Stimulated activated CD4-positive, alpha-beta T cell treated with anti-CD3 and anti-CD28 coated beads, Interleukin-15, amount 100 ng/mL, for 24 hours (primary cell): ENCODE measurements around the gene NCCRP1.

Experiments used
- DNase-seq: peaks from one replicate; pipeline ENCODE4 v3.0.0-alpha.2; 2020

NCCRP1 gene, protein sequence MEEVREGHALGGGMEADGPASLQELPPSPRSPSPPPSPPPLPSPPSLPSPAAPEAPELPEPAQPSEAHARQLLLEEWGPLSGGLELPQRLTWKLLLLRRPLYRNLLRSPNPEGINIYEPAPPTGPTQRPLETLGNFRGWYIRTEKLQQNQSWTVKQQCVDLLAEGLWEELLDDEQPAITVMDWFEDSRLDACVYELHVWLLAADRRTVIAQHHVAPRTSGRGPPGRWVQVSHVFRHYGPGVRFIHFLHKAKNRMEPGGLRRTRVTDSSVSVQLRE

DNA sequence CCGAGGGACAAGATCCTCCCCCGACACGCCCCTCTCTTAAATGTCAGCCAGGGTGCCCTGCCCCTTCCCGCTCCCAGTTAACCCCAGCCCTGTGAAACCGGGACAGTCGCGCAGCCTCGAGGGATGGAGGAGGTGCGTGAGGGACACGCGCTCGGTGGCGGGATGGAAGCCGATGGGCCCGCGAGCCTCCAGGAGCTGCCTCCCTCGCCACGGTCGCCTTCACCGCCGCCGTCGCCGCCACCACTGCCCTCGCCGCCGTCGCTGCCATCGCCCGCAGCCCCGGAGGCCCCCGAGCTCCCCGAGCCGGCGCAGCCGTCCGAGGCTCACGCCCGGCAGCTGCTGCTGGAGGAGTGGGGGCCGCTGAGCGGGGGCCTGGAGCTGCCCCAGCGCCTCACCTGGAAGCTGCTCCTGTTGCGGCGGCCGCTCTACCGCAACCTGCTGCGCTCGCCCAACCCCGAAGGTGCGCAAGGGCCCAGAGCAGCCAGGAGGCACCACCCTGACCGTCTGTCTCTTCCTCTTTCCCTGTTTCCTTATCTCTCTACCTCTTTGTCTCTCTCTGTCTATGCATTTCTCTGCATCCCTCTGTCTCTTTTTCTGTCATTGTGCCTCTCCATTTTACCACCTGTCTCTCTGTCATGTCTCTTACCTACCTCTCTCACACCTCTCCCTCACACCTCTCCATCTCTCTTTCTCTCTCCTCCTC is at the start of gene NCCRP1:
TSS of gene NCCRP1 (plus strand) at position 105 of the 703 bp plus-strand sequence. CDS start at position 124, 19 bp downstream.
- DNase-seq: peak; percentile 12

DNA sequence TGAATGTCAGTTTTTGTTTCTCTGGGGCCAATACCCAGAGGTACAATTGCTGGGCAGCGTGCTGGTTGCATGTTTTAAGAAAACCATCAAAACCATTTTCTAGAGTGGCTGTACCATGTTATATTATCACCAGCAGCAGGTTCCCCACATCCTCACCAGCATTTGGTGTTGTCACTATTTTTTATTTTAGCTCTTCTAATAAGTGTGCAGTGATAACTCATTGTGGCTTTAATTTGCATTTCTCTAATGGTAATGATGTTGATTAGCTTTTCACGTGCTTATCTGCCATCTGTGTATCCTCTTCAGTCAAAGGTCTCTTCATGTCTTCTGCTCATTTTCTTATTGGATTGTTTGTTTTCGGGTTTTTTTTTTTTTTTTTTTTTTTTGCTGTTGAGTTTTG is 49.3 kb upstream of the NCCRP1 start:
- no peak for DNase-seq

DNA sequence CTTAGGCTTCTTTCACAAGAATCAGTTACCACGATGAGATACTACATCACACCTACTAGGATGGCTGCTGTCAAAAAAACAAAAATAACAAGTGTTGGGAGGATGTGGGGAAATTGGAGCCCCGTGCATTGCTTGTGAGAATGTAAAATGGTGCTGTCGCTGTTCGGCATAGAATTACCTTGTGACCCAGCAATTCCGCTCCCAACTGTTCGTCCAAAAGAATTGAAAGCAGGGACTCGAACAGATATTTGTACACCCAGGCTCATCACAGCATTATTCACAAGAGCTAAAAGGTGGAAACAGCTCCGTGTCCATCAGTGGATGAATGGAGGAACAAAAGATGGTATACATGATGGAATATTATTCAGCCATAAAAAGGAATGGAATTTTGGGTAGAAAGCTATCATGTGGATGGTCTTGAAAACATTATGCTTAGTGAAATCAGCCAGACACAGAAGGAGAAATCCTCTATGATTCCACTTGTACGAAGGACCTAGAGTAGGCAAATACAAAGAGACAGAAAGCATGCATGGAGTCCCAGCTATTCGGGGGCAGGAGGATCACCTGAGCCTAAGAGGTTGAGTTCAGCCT is 47.7 kb upstream of the NCCRP1 start:
- no peak for DNase-seq

DNA sequence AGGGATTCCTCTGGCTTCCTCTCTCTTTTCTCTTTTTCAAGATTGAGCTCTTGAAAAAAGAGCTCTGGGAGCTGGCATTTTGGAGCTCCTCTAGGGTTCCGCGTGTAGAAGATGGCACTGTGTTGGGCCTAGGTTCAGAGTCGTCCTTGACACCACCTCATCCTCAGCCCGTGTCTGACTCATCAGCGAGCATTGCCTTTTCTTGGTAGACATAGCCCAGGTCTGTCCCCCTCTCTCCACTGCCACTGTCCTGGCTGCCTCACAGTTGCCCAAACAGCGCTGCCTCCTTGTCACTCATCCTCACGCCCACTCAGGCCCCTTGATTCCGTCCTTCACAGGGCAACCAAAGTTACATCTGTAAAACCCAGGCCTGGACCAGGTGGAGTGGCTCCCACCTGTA is 46.5 kb upstream of the NCCRP1 start:
- DNase-seq: no peak

DNA sequence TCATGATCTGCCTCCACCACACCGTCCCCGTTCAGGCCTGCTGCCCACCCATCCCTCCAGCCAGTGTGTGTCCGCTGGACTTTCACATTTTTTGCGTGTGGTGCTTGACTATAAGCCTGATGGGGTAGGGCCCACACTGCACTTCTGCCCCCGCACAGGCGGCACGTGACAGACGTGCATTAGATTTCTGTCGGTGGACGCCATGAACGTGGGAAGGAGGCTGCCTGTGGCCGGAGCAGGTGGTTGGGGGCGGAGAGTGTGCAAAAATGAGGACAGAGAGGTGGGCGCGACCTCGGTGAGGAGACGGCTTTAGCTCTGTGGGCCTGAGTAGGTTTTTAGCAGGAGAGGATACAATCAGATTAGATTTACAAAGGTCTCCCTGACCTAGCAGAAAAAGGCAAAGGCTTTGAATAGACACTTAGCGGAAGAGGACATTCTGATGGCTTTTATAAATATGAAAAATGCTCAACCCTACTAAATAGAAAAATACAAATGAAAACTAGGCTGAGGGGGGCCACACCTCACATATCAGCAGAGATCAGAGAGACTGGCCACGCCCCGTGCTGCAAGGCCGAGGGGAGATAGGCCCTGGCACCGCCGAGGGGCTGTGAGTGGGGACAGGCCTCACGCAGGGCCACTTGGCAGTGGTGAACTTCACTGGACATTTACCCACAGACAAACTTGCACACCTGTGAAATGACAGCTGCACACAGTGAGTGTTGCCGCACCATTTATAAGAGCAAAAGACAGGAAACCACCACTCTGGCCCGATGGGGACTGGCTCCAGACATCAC is 45.8 kb upstream of the NCCRP1 start:
- no peak for DNase-seq

DNA sequence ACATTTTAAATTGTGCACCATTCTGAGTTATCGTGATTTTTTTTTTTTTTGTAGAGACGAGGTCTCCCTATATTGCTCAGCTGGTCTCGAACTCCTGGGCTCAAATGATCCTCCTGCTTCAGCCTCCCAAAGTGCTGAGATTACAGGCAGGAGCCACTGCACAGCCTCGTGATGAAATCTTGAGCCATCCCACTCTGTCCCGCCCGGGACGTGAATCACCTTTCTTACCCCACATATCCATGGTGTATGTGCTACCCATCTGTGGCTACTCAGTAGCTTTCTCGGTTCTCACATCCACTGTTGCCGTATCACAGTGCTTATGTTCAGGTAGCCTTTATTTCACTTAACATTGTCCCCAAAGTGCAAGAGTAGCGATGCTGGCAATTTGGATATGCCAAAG is 44.7 kb upstream of the NCCRP1 start:
- no peak for DNase-seq

DNA sequence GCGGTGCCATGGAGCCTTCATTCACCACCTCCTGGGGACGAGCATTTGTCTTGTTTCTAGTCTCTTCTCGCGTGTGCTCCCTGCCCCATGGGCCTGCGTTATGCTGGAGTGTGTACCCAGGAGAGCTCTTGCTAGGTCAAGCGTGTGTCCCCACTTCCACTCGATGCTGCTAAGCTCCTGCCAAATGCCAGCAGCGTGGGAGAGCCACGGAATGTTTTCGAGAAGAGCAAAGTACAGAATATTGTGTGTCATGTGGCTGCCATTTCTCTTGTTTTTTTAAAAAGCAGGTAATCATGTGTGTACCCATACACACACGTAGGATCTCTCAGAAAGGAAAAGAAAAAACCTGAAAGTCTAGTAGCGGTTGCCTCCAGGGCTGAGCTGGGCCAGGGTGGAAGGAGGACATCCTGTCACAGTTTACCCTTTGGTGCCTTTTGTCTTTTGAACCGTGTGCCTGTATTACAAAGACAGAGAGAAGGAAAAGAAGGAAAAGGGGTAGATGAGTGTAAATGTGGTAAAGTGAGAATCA is 42.6 kb upstream of the NCCRP1 start:
- no peak for DNase-seq

DNA sequence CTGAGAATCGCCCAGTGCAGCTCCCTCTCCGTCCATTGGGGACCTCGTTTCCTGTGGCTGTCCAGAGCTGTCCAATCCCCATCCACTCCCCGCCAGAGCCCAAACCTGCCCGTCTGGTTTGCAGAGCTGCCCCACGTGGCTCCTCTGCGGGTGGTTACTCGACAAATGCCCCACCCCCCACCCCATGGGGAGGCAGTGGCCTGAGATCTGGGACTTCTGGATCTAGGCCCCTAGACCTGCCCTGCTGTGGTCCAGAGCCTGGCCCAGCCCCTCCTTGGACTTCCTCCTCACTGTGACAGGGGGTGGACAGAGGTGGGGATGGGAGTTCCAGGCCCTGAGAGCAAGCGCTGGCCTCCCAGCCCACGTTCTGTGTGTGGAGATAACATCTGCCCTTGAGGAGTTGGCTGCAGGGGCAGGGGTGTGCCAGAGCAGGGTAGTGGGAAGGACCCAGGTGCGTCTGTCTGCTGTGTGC is 42.1 kb upstream of the NCCRP1 start:
- no peak for DNase-seq

DNA sequence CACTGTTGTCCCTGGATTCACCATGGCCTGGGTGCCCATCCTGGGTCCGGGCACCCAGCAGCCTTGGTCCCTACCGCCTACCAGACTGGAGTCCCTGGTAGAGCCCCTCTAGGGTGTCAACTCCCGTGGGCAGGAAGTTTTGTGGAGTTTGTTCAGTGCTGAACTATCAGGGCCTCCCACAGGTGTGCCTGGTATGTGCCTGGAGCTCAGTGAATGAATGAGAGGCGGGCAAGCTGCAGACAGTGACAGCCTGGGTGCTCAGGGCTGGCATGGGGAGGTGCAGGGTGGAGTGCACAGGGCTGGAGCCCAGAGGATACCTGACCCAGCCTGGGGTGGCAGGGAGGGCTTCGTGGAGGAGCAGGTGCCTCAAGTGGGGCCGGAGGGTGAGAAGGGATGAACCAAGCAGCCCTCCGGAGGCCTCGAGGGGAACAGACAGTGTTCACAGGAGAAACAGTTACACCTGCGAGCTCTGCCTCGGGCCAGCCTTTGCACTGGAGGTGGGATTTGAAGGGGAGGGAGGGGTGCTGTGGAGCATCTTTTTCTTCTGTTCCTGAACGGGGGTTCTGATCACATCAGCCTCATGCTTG is 41.6 kb upstream of the NCCRP1 start:
- DNase-seq: no peak

DNA sequence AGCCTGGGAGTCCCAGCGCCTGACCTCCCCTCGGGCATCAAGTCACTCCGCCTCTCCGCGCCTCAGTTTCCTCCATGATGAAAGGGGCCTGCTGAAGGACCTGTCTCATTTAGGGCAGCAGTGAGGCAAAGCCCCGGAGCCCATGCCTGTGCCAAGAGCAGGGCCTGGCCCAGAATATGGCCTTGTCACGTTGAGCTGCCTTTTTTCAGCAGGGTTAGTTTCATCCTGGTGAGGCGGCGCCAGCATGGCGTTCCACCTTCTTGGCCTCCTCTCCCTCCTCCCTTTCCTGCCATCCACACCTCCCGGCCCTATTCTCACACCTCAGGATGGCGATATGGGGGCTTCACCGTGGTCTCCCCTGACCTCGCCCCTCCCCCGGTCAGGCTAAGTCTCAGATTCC is 41.0 kb upstream of the NCCRP1 start:
- no peak for DNase-seq

DNA sequence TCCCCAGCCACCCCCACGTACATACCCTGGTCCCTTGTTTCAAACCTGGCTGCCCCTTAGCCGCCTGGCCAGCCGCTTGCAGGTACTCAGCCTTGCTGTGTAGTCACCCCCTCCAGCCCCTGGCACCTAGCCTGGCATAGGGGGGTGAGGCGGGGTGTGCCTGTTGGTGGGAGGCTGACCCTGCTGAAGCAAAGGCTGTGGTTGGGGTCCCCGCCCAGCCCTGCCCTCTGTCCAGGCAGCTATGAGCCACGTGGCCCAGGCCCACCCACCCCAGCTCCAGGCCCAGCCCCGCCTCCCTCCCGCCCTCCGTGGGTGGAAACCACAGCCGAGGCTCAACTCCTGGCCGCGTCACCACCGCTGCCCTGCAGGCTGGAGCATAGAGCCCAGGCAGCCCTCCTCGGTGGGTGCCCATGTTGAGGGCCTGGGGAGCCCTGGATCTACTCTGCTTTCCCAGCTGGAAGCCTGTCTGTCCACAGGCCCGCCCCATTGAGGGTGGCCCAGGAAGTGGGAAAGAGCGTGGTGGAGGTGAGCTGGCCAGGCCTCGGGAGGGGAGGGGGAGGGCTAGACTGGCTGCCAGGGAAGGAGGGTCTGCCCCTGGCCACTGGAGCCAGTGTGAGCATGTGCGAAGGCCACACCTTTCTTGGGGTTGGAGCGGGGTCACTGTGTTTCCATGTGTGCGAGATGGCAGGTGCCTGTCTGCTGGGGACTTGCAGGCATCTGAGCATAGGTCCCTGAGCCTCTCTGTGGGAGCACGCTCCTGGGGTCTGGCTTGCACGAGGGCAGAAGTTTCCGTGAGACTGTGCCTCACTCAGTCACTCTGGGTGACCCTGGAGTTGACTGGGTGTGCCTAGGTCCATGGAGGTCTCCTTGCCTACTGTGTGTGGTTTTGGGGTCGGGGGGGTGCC is 40.2 kb upstream of the NCCRP1 start:
- DNase-seq: peak; percentile 15

DNA sequence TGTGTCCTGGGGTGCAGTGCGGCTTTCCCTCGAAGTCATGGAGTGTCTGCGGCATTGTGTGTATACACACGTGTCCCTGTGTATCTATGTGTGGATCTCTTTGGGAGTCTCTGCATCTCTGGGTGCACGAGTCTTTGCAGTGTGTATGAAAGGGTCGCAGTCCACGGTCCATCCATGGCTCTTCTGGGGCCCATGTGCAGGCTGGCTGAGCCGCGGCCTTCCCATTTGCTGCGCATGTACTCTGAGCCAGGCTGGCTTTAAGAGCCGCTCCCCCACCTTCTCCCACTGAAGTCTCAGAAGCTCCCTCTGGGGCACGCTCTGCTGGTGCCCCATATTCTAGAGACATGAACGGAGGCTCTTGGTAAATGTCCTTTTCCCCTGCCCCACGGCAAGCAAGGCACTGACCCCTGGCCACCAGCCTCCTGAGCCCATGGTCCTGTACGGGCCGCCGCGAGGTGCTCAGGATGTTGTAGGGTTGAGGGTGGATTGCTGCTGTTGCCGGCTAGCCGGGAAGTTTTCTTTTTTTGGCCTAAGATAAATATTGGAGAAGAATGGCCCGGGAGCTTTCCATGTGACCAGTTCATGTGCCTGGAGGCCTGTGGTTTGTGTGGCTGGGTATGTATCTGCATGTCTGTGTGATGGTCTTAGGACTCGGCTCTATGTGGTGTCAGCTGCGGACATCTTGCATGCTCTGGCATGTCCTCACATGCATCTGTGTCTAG is 39.3 kb upstream of the NCCRP1 start:
- DNase-seq: no peak

DNA sequence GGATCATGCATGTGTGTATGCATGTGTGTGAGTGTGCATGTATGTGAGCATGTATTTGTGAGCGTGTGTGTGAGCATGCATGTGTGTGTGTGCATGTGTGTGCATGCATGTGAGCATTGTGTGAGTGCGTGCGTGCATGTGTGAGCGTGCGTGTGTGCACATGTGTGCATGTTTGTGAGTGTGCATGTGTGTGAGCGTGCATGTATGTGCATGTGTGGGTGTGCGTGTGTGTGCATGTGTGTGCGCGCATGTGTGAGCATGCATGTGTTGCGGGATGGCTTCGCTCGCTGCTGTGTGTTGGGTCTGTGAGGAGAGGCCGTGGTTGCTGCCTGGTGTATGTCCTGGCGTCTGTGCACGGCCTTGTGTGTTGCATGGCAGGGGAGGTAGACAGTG is 38.8 kb upstream of the NCCRP1 start:
- DNase-seq: no peak

DNA sequence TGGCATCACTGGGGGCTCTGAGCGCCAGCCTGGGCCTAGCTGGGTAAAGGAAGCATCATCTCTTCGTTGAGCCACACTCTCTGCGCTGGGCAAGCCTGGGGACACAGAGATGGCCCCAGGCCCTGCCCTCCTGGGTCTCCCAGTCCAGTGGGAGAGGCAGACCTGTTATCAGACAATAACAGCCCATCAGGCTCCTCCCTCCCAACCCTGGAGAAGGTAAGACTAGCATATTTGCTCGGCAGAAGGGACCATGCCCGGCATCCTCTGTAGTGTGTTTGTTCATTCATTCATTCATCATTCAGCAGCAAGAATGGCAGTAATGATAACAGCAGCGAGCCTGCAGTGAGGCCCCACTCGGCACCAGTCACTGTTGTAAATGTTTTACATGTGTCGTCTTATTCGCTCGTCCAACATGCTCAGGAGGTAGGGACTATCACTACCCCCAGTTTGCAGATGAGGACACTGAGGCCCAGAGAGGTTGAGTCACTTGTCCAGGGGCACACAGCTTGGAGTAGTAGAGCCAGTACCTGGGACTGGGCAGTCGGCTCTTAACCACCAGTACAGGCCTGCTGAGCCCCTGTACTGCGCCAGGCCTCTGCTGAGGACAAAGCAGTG is 38.0 kb upstream of the NCCRP1 start:
- no peak for DNase-seq

DNA sequence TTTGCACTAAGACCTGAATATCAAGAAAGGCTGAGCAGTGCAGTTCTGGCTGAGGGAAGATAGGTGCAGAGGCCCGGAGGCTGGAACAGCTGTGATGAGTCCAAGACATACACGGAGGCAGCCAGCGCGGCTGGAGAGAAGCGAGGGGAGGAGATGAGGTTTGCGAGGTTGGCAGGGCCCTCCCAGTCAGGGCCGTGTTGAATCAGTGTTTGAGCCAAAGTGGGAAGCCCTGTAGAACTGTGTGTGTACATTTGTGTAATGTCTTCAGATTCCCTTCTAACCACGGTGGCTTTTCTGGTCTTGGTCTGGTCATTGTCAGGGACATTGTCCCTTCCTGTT is 36.3 kb upstream of the NCCRP1 start:
- no peak for DNase-seq

DNA sequence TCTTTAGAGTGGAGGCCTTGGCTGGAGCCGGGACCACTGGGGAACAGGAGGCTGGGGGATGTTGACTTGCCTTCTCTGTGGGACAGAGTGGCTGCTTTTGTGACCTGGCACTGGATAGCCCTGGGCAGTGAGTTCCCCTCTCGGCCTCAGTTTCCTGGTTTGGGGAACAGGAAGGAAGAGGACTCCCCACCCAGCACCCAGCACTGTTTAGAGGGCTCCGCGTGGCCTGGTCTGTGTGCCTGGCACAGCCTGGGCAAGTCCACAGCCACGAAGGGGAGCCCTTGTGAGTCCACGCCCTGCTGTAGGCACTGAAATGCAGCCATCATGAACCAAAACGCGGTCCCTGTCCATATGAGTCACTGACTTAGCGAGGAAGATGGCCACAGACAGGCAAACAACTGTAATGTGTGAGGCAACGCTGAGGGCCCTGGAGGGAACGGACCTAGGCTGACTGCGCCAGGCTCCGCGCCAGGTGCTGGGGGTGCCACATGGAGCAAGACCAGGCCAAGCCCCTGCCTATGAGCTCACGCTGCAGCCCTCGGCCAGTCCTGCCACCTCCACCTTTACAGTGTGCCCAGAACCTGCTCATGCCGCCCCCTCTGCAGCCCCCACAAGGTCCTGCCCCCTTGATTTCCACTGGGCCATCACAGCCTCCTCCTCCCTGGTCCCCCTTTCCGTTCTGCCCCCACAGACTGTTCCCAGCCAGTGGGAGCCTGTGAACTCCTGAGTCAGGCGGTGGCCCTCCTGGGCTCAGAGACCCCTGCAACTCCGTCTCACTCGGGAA is 35.7 kb upstream of the NCCRP1 start:
- DNase-seq: no peak

DNA sequence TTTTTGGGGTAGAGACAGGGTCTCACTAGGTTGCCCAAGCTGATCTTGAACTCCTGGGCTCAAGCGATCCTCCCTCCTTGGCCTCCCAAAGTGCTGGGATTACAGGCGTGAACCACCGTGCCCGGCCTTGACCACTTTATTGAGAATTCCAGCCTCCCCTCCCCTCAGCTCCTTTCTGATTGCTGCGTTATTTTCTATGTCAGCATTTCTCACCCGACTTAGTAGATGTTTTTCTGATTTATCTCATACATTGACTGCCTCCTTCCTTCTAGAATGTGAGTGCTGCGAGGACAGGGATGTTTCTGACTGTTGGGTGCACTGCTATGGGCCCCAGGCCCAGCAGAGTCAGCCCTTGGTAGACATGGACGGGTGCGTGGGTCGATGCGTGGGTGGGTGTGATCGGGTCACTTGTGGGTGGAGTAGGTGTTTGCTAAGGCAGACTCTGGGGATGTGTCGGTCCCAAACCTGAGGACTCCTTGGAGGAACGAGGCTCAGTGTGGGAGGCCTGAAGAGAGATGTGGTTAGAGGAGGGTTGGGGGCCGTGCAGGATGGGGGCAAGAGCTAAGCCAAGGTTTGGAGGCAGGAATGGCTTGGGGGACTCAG is 34.2 kb upstream of the NCCRP1 start:
- no peak for DNase-seq

DNA sequence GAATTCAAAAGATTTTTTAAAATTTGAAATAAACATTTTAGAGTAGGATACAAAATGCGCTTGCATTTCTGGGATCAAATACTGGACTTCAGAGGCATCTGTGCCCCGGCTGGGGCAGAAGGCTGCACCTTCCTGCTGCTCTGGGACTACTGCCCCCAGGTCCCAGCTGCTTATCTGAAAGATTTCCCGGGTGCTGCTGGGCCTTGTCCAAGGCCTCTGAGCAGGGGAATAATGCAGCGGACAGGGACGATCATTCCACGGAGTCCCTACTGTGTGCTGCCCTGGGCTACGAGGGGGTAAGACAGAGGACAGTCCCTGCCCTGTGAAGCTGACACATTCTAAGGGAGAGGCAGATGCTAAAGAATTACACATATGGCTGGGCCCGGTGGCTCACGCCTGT is 33.1 kb upstream of the NCCRP1 start:
- no peak for DNase-seq

DNA sequence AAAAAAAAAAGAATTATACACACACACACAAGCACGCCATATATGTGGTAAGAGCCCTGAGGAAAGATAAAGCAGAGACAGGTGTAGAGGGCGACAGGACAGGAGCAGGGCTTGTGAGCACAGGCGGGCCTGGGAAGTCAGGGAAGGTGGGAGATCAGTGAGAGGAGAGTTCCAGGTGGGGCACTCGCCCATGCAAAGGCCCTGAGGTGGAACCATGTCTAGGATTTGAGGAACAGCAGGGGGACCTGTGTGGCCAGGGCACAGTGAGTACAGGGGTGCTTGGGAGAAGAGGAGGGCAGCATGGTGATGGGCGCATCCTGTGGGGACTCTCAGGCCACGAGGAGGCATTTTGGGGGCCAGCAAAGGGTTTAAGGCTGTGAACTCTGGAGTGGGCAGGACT is 32.5 kb upstream of the NCCRP1 start:
- DNase-seq: no peak
